Stimulated activated CD8-positive, alpha-beta memory T cell treated with anti-CD3 and anti-CD28 coated beads, Interleukin-12 subunit alpha, Interleukin-12 subunit beta, amount 100 ng/mL, for 1 hour (primary cell): ENCODE results near the gene LAS1L.
"Not testable (repeated sequence)": the region's sequence is repeated elsewhere in the genome, so short reads cannot be mapped to it uniquely, and the experiment has no call there.

Experiments
- DNase-seq: peaks from one replicate; pipeline ENCODE4 v3.0.0-alpha.2; 2020; ENCODE audit warnings: low read depth

The LAS1L gene

GRCh38 chrX:65534450-65535292 lies at the start of gene LAS1L:
TSS of gene LAS1L (minus strand) at chrX:65534787. CDS start at chrX:65534715, 72 bp downstream.
- DNase-seq: peak; percentile 76

GRCh38 chrX:65582450-65583082 lies 48.0 kb upstream of the LAS1L start:
- no peak for DNase-seq

GRCh38 chrX:65581661-65582339 lies 47.2 kb upstream of the LAS1L start:
- peak; percentile 25 for DNase-seq

GRCh38 chrX:65578346-65578745 lies 43.8 kb upstream of the LAS1L start:
- no peak for DNase-seq

- no peak for DNase-seq
Measured at GRCh38 chrX:65576160-65576559, 41.6 kb upstream of the LAS1L start.

- no peak for DNase-seq
Measured at GRCh38 chrX:65575022-65575421, 40.4 kb upstream of the LAS1L start.

- DNase-seq: no peak
Measured at GRCh38 chrX:65574356-65574755, 39.8 kb upstream of the LAS1L start.

GRCh38 chrX:65572971-65573370 lies 38.4 kb upstream of the LAS1L start:
- no peak for DNase-seq

- DNase-seq: not testable (repeated sequence)
Measured at GRCh38 chrX:65562850-65563249, 28.3 kb upstream of the LAS1L start.

GRCh38 chrX:65551489-65552339 lies 17.1 kb upstream of the LAS1L start:
- DNase-seq: no peak

GRCh38 chrX:65551086-65551485 lies 16.5 kb upstream of the LAS1L start:
- DNase-seq: no peak

- DNase-seq: no peak
Measured at GRCh38 chrX:65545456-65545855, 10.9 kb upstream of the LAS1L start.

GRCh38 chrX:65537229-65537628 lies 2.6 kb upstream of the LAS1L start:
- no peak for DNase-seq

GRCh38 chrX:65536291-65536690 lies 1.7 kb upstream of the LAS1L start:
- DNase-seq: no peak

GRCh38 chrX:65532016-65532415 lies 2.6 kb downstream of the LAS1L start:
- DNase-seq: no peak

- DNase-seq: peak; percentile 27
Measured at GRCh38 chrX:65528705-65529340, 5.8 kb downstream of the LAS1L start.

- DNase-seq: no peak
Measured at GRCh38 chrX:65528293-65528692, 6.3 kb downstream of the LAS1L start.

GRCh38 chrX:65524139-65524538 lies 10.4 kb downstream of the LAS1L start:
- DNase-seq: no peak

GRCh38 chrX:65522739-65523372 lies 11.7 kb downstream of the LAS1L start:
- DNase-seq: no peak

GRCh38 chrX:65519530-65519929 lies 15.1 kb downstream of the LAS1L start:
- not testable (repeated sequence) for DNase-seq

- not testable (repeated sequence) for DNase-seq
Measured at GRCh38 chrX:65518980-65519379, 15.6 kb downstream of the LAS1L start.
